ENCODE results near the gene SPIB. TPM values are rescaled to one million over a fixed set of nuclear protein-coding genes. Genes with fewer than 3 reads are reported as not detected.
"Not testable (repeated sequence)": the region's sequence is repeated elsewhere in the genome, so short reads cannot be mapped to it uniquely, and the experiment has no call there.

Gene SPIB
- total RNA-seq, 1 donor from 2014 or later: not detected

GRCh38 chr19:50437862-50438449, 19.2 kb downstream of the SPIB start:
- no peak for DNase-seq (ENCODE audit: low read depth, low spot score)

DNA sequence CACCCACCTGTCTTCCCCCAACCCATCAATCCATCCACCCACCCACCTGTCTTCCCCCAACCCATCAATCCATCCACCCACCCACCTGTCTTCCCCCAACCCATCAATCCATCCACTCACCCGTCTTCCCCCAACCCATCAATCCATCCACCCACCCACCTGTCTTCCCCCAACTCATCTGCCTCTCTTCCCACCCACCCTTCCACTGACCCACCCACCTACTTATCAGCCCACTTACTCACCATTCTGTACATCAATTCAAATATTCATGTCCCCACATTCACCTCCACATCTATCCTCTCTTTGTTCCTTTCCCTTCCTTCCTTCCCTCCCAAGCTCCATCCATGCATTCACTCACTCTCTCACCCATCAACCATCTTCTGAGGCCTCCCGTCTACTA, 20.4 kb downstream of the SPIB start:
- not testable (repeated sequence) for DNase-seq (ENCODE audit: low read depth, low spot score)

DNA sequence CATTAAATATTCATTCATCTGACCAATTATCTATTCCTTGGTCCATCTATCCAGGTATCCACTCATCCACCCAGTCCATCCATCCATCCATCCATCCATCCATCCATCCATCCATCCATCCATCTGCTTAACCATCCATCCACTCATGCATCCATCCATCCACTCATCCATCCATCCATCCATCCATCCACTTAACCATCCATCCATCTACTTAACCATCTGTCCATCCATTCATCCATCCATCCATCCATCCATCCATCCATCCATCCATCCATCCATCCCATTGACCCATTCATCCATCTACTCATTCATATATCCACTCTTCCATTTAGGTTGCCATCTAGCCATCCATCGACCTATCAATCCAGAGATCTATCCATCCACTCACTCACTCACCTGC, 25.3 kb downstream of the SPIB start:
- no peak for DNase-seq (ENCODE audit: low read depth, low spot score)

DNA sequence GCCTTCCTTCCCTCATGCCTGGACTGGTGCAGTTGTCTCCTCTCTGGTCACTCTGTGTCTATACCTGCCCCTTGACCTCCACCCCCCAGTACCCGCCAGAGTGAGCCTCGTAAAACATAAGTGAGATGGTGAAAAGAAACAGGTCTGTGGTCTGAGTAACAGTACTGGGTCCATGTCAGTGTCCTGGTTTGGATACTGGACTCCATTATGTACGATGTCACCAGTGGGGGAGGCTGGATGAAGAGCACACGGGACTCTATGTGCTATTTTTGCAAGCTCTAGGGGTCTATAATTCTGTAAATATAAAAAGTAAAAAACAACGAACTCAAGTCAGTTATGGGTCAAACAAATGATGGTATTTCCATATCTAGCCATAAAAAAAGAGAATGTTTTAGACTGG, 28.3 kb downstream of the SPIB start:
- no peak for DNase-seq (ENCODE audit: low read depth, low spot score)

- no peak for DNase-seq (ENCODE audit: low read depth, low spot score)
Observed at GRCh38 chr19:50447750-50448149, 29.0 kb downstream of the SPIB start.

DNA sequence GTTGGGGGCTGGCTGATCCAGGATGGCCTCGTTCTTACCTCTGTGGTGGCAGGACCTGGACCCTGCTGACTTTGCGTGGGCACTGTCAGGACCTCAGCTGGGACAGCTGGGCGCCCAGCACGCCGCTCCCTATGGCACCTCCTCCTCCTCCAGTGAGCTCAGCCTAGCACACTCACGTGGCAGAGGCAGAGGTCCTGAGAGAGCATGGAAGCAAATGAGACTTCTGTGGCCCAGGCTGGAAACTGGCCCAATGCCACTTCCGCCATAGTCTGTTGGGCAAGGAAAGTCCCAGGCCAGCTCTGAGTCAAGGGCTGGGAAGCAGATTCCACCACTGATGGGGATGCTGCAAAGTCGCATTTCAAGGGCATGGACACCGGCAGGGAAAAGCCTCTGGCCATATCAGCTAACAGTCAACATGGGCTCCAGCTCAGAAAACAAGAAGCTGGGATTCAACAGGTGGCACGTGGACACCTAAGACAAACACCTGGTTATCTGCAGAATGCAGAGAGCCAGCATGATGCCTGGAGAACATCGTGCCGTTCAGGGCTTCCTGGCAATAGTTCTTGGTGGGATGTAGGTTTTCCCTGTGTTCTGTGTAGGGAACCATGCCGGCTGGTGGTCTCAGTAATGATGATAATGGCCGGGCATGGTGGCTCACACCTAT, 30.6 kb downstream of the SPIB start:
- no peak for DNase-seq (ENCODE audit: low read depth, low spot score)

DNA sequence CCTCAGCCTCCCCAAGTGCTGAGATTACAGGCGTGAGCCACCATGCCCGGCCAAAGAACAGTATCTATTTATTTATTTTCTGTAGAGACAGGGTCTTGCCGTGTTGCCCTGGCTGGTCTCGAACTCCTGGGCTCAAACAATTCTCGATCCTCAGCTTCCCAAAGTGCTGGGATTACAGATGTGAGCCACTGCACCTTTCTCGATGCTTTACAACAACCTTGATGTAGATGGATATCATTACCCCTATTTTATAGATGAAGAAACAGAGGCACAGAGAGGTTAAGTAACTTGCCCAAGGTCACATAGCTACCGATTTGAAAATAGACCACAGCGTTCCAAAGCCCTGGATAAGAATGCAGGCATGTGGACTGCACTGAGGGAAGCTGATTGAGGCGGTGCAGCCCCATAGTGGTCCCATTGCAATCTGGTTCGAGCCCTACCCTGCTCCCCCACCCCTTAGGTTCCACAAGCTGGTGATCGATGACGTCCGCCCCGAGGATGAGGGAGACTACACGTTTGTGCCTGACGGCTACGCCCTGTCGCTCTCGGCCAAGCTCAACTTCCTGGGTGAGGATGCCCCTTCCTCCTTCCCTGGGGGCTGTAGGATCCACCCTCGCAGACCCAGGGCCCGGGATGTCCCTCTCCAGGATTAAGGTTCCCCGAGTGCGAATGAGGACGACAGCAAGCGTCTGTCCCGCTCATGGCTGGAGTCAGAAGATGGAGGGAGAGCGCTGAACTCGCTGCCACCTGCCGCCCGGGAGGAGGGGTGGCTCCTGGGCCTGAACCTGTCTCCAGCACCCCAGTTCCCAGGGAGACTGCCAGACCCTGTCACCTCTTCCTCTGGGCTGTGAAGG, 31.9 kb downstream of the SPIB start:
- DNase-seq (ENCODE audit: low read depth, low spot score): no peak

GRCh38 chr19:50451223-50451534, 32.4 kb downstream of the SPIB start:
- DNase-seq (ENCODE audit: low read depth, low spot score): no peak

DNA sequence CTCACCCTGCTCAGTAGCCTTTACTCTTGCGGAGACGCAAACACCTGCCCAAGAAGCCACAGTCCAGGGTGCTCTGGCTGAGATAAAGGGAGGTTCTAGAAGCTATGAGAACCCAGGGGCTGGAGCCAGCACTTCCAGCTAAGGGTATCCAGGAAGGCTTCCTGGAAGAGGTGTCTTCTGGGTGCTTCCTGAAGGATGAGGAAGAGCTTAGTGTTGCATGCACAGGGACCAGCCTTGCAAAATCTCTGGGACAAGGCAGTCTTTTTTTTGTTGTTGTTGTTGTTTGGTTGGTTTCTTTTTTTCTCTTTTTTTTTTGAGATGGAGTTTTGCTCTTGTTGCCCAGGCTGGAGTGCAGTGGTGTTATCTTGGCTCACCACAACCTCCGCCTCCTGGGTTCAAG, 34.5 kb downstream of the SPIB start:
- DNase-seq (ENCODE audit: low read depth, low spot score): no peak

DNA sequence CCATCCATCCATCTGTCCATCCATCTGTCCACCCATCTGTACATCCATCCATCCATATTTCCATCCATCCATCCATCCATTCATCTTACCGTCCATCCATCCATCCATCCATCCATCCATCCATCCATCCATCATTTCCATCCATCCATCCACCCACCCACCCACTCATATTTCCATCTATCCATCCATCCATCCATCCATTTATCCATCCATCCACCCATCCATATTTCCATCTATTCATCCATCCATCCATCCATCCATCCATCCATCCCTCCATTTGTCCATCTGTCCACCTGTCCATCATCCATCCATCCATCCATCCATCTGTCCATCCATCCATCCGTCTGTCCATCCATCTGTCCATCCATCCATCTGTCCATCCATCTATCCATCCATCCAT, 37.3 kb downstream of the SPIB start:
- no peak for DNase-seq (ENCODE audit: low read depth, low spot score)

DNA sequence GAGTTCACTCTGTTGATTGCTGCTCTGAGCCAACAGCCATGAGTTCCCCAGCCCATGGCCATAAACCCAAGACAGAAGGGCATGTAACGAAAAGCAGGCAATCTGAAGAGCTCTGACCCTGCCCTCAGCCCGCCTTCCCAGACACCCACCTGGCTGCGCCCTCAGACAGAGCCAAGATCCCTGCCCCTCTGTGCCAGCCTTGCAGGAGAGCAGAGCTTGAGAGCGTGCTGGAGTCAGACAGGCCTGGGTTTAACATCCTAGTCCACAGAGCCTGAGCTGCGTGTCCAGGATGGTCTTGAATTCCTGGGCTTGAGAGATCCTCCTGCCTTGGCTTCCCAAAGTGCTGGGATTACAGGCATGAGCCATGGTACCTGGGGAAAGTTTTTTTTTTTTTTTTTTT, 38.6 kb downstream of the SPIB start:
- DNase-seq (ENCODE audit: low read depth, low spot score): no peak

- DNase-seq (ENCODE audit: low read depth, low spot score): no peak
Observed at GRCh38 chr19:50458396-50459066, 39.8 kb downstream of the SPIB start.

DNA sequence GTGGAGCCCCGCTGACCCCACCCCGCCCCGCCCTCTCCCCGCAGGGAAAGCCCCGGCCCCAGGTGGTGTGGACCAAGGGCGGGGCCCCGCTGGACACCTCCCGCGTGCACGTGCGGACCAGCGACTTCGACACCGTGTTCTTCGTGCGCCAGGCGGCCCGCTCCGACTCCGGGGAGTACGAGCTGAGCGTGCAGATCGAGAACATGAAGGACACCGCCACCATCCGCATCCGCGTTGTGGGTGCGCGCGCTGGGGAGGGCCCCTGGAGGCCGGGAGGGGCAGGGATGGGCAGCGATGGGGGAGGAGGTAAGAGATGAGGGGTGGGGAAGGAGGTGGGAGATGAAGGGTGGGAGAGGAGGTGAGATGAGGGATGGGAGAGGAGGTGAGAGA, 40.3 kb downstream of the SPIB start:
- no peak for DNase-seq (ENCODE audit: low read depth, low spot score)

DNA sequence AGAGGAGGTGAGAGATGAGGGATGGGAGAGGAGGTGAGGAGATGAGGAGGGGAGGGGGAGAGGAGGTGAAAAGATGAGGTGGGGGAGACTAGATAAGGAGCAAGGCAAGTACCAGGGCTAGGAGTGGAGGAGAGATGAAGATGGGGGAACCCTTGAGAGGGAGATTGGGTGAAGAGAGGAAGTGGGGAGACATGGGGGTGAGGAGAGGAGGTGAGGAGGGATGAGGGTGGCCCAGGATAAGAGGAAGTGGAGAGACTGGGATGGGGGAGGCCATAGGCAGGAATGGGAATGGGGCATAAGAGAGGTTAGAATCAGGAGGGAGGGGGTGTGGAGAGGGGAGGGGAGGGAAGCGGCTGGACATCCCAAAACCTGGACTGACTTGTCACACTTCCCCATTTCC, 40.9 kb downstream of the SPIB start:
- no peak for DNase-seq (ENCODE audit: low read depth, low spot score)

- no peak for DNase-seq (ENCODE audit: low read depth, low spot score)
Observed at GRCh38 chr19:50460161-50460765, 41.5 kb downstream of the SPIB start.

DNA sequence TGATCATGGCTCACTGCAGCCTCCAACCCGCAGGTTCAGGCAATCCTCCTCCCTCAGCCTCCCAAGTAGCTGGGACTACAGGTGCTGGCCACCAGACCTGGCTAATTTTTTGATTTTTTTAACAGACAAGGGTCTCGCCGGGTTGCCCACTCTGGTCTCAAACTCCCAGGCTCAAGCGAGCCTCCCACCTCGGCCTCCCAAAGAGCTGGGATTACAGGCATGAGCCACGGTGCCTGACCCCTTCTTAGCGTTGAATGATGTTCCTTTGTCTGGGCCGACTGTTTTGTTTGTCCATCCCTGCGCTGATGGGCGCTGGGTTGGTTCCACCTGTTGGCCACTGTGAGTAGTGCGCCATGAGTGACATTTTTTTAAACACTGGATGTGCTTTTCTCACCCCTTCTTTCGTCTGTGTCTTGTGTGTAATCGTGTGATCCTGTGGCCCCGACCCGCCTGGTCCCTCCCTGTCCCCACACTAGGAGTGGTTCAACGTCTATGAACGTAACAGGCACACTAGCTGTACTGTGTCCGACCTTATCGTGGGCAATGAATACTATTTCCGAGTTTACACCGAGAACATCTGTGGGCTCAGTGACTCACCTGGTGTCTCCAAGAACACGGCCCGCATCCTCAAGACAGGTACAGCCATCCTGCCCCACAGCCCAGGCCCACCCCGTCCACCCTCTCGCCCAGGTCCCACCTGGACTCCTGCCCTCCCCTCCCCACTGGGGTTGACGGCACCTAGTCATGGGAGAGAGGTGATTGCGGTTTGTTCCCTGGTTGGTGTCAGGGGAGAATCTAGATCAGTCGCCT, 42.5 kb downstream of the SPIB start:
- DNase-seq (ENCODE audit: low read depth, low spot score): no peak

DNA sequence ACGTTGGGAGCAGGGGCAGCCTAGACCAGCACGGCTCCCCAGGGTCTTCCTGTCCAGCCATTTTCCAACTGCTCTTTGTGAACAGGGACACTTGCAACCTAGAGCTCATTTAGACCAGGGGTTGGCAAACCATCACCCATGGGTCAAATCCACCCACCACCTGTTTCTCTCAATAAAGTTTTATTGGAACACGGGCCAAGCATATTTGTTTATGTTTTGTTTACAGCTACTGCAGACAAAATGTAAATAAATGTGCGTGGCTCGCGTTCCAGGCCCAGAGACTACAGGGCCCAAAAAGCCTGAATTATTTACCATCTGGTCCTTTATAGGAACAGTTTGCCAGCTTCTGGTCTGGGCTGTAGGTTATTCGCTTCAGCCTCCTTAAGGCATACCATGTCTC, 44.2 kb downstream of the SPIB start:
- no peak for DNase-seq (ENCODE audit: low read depth, low spot score)

DNA sequence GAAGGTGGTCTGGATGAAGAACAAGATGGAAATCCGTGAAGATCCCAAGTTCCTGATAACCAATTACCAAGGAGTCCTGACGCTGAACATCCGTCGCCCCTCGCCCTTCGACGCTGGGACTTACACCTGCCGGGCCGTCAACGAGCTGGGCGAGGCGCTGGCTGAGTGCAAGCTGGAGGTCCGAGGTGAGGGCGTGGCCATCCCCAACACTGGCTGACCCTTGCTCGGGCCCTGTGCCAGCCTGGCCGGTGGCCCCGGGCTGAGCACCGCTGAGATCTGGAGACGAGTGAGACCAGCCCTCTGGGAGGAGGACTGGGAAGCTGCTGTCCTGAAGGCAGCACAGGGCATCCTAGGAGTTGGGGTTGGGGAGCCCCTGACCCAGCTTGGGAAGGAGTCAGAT, 45.6 kb downstream of the SPIB start:
- no peak for DNase-seq (ENCODE audit: low read depth, low spot score)

DNA sequence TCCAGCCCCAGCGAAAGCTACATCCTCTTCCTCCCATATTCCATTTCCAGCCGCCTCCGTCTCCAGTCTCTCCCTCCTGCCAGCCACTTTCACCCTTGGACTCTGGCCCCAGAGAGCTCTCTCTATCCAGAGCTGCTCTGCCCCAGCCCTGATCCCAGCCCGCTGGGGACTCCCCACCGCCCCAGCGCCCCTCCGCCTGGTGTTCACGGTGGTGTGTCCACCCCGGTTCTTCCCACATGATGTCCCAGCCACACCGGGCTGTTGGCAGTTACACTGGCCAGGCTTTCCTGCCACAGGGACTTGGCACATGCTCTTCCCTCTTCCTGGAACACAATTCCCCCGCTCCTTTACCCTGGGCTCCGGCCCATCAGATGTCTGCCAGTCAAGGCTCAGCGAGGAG, 46.3 kb downstream of the SPIB start:
- DNase-seq (ENCODE audit: low read depth, low spot score): no peak

DNA sequence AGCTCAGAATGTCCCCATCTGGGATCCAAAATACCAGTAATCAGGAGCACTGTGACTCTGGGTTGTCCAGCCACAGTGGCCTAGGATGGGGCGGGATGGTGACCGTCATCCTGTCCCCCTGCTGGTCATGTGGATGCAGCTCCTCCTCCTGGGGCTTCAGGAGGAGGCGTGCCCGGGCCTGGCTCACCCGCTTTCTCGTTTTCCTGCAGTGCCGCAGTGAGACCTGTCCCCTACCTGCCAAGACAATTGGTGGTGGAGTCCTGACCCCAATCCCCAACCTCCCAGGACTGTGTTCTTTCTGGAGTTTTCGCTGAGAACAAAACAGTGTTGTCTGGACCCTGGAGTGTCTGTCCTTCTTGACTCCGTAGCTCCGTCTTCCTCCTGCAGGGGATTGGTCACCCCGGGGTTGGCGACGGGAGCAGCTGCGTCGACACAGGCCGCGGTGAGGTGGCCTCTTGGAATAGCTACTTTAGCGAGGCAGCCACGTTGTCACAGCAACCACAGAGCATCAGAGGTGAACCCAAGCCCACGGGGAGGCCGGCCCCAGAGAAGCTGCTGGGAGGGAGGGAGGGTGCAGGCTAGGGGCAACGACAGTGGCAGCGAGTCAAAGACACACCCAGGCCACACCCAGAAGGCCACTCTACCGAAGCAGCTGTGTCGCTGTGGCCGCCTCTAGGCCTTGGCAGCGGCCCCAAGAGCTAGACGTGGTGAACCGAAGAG, 47.4 kb downstream of the SPIB start:
- no peak for DNase-seq (ENCODE audit: low read depth, low spot score)

- DNase-seq (ENCODE audit: low read depth, low spot score): no peak
Observed at GRCh38 chr19:50466706-50467039, 47.9 kb downstream of the SPIB start.

All from pulmonary artery endothelial cell (primary cell).